IMR-90 (cell line): Measurements from ENCODE around the gene ZBTB47. TPM values are rescaled to one million over a fixed set of nuclear protein-coding genes. Genes with fewer than 3 reads are reported as not detected.

Source experiments
- ATAC-seq: fragments of 200-7000 bp; cut with Tn5 transposase; 2 replicates; pipeline ENCODE4 v1.9.1; 2020; ENCODE audit warnings: low read depth, mild to moderate bottlenecking, moderate library complexity
- BruUV-seq: library from RNA; stranded (reverse); fragments of 400-500 nt; replicated peaks from 2 replicates; lab custom pipeline; 2021; lab: Mats Ljungman, UMichigan
- CTCF ChIA-PET: fragments of 300-600 bp; formaldehyde crosslinking; extraction: SDS; loops from one replicate; lab custom pipeline; 2021; ENCODE audit warnings: antibody characterized with exemption; lab: Yijun Ruan, JAX
- POLR2A ChIA-PET: fragments of 300-600 bp; sonication (Branson Sonifier 250); formaldehyde crosslinking; loops from one replicate; lab custom pipeline; 2022; ENCODE audit warnings: antibody characterized with exemption; ENCODE audit not compliant: unreplicated experiment; lab: Charles Lee
- DNase-seq: peaks from one replicate; pipeline ENCODE4 v3.0.0; 2013
- H2AFZ ChIP-seq: replicated peaks from 2 replicates; pipeline ENCODE3; 2013; ENCODE audit warnings: low read length, mild to moderate bottlenecking; ENCODE audit not compliant: poor library complexity
- H2AK5ac ChIP-seq: 2 replicates; pipeline ENCODE4 v1.6.1; 2013; ENCODE audit warnings: low read depth, low read length, inconsistent platforms
- H2AK9ac ChIP-seq: replicated peaks from 2 replicates; pipeline ENCODE3; 2013; ENCODE audit warnings: mild to moderate bottlenecking, low read depth, low read length, moderate library complexity; ENCODE audit not compliant: poor library complexity
- H2BK120ac ChIP-seq: 2 replicates; pipeline ENCODE4 v1.6.1; 2013; ENCODE audit warnings: low read depth, low read length, inconsistent platforms
- H2BK15ac ChIP-seq: 3 replicates; pipeline ENCODE4 v1.6.1; 2013; ENCODE audit warnings: low read depth, low read length, inconsistent platforms
- H2BK20ac ChIP-seq: 2 replicates; pipeline ENCODE4 v1.6.1; 2013; ENCODE audit warnings: low read depth, mild to moderate bottlenecking, inconsistent platforms, low read length, moderate library complexity
- H2BK5ac ChIP-seq: 2 replicates; pipeline ENCODE4 v1.6.1; 2013; ENCODE audit warnings: mild to moderate bottlenecking, low read depth, low read length, inconsistent platforms; ENCODE audit not compliant: poor library complexity, severe bottlenecking
- H3K14ac ChIP-seq: replicated peaks from 2 replicates; pipeline ENCODE4 v1.6.1; 2013; ENCODE audit warnings: low read depth, low read length, inconsistent platforms
- H3K18ac ChIP-seq: 2 replicates; pipeline ENCODE4 v1.6.1; 2013; ENCODE audit warnings: low read depth, low read length, control low read depth
- H3K23ac ChIP-seq: 2 replicates; pipeline ENCODE4 v1.6.1; 2013; ENCODE audit warnings: low read depth, low read length, inconsistent platforms
- H3K27ac ChIP-seq: 2 replicates; pipeline ENCODE4 v1.5.1; 2013; ENCODE audit warnings: mild to moderate bottlenecking, control low read depth, low read length; ENCODE audit not compliant: insufficient read depth
- H3K27me3 ChIP-seq: 2 replicates; pipeline ENCODE4 v1.6.1; 2013; ENCODE audit warnings: low read length; ENCODE audit not compliant: control insufficient read depth, insufficient read depth
- H3K36me3 ChIP-seq: 2 replicates; pipeline ENCODE4 v1.6.1; 2013; ENCODE audit warnings: low read length, mixed read lengths; ENCODE audit not compliant: control insufficient read depth, insufficient read depth
- H3K4ac ChIP-seq: 2 replicates; pipeline ENCODE4 v1.6.1; 2013; ENCODE audit warnings: low read depth, low read length, inconsistent platforms
- H3K4me1 ChIP-seq: 2 replicates; pipeline ENCODE4 v1.6.1; 2013; ENCODE audit warnings: low read length, mixed read lengths; ENCODE audit not compliant: control insufficient read depth, insufficient read depth
- H3K4me2 ChIP-seq: 2 replicates; pipeline ENCODE4 v1.6.1; 2013; ENCODE audit warnings: low read depth, mild to moderate bottlenecking, control low read depth, low read length, moderate library complexity
- H3K4me3 ChIP-seq: 2 replicates; pipeline ENCODE4 v1.5.1; 2013; ENCODE audit warnings: low read depth, mild to moderate bottlenecking, control low read depth, low read length, moderate library complexity; ENCODE audit not compliant: insufficient read depth
- H3K56ac ChIP-seq: 2 replicates; pipeline ENCODE4 v1.6.1; 2013; ENCODE audit warnings: low read length, inconsistent platforms; ENCODE audit not compliant: insufficient read depth; ENCODE audit errors: extremely low read depth
- H3K79me1 ChIP-seq, 2 experiments: 2 replicates each; pipeline ENCODE4 v1.6.1; 2013; ENCODE audit warnings: low read length in 2 of 2, inconsistent platforms in 1 of 2, low read depth in 1 of 2
- H3K9ac ChIP-seq: 2 replicates; pipeline ENCODE4 v1.6.1; 2013; ENCODE audit warnings: low read depth, low read length, control low read depth
- H3K9me1 ChIP-seq: 2 replicates; pipeline ENCODE4 v1.6.1; 2013; ENCODE audit warnings: low read length, inconsistent platforms; ENCODE audit not compliant: insufficient read depth
- H3K9me3 ChIP-seq: 2 replicates; pipeline ENCODE4 v1.6.1; 2013; ENCODE audit warnings: low read length; ENCODE audit not compliant: control insufficient read depth, insufficient read depth
- H4K20me1 ChIP-seq: 2 replicates; pipeline ENCODE4 v1.6.1; 2013; ENCODE audit warnings: low read length, inconsistent platforms; ENCODE audit not compliant: insufficient read depth
- H4K5ac ChIP-seq: 2 replicates; pipeline ENCODE4 v1.6.1; 2013; ENCODE audit warnings: mild to moderate bottlenecking, low read depth, low read length, control low read depth
- H4K8ac ChIP-seq, 2 experiments: 2 replicates each; pipeline ENCODE4 v1.6.1; 2013; ENCODE audit warnings: low read depth in 2 of 2, low read length in 2 of 2, control low read depth in 1 of 2, inconsistent platforms in 1 of 2
- H4K91ac ChIP-seq: 2 replicates; pipeline ENCODE4 v1.6.1; 2013; ENCODE audit warnings: low read depth, low read length, inconsistent platforms; ENCODE audit not compliant: insufficient read depth
- BHLHE40 ChIP-seq: fragments of 150-350 bp; IDR thresholded peaks from 2 replicates; pipeline ENCODE4 v1.6.1; 2016; ENCODE audit warnings: mild to moderate bottlenecking, low read depth, low read length
- CEBPB ChIP-seq: IDR thresholded peaks from 2 replicates; pipeline ENCODE4 v1.6.1; 2012; ENCODE audit warnings: low read depth, low read length, improper control_type of control experiment
- WGBS, 2 experiments: methylation state at CpG; one replicate each; pipeline versions ENCODE4 v1.1.5 to v1.1.7; 2013; ENCODE audit warnings: missing lambda C conversion rate in 2 of 2; ENCODE audit not compliant: insufficient read length in 1 of 2; ENCODE audit errors: extremely low coverage in 2 of 2; 5-methylcytosine and 5-hydroxymethylcytosine counted together
- dilution Hi-C: fragments of 300-500 bp; cut with HindIII; formaldehyde crosslinking; loops from one replicate; pipeline ENCODE4 v1.14.3; 2018; ENCODE audit warnings: low sequenced_read_pairs; ENCODE audit not compliant: unreplicated experiment
- in situ Hi-C: fragments of 300-500 bp; cut with MboI; formaldehyde crosslinking; loops from 3 replicates; pipeline ENCODE4 v1.14.3; 2019; ENCODE audit warnings: low sequenced_read_pairs, inconsistent platforms, mixed read lengths
- intact Hi-C: fragments of 100-400 bp; cut with micrococcal nuclease; formaldehyde crosslinking; loops from 2 replicates; pipeline ENCODE4 v1.10.0; 2022
- polyA plus RNA-seq, 3 experiments: library from polyadenylated mRNA; depleted of rRNA; stranded (reverse); fragments of >200 nt; gene quantifications; 2 replicates each; pipeline ENCODE4 v1.2.3, GENCODE V29; 2012; ENCODE audit warnings: low replicate concordance in 1 of 3
- total RNA-seq: library from RNA; depleted of rRNA; stranded (reverse); fragments of >200 nt; gene quantifications from 2 replicates; pipeline ENCODE4 v1.2.3, GENCODE V29; 2012

The ZBTB47 gene
- total and polyA plus RNA-seq, 2 of the 4 experiments (the other 2 are of a cell fraction): 10.9 to 16.8 TPM

DNA sequence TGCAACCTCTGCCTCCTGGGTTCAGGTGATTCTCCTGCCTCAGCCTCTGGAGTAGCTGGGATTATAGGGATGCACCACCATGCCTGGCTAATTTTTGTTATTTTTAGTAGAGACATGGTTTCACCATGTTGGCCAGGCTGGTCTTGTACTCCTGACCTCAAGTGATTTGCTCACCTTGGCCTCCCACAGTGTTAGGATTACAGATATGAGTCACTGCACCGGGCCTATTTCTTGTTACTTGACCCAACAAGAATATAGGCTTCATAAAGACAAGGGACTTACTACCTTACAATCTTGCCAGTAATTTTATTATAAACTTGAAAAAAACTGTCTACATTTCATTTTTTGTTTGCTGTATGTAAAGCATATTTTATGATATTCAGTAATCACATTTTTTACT lies 21.4 kb upstream of the ZBTB47 start:
- no TSS peak for BruUV-seq
- H3K4me3 ChIP-seq: no peak overlapping the region

More for the DNA sequence above, 21.4 kb upstream of the ZBTB47 start:
- Histone ChIP-seq H2AFZ (no peak overlapping the region), H4K5ac (no peak overlapping the region), H2AK5ac (no peak overlapping the region), H3K56ac (no peak overlapping the region), H2BK5ac (no peak overlapping the region), H3K9me3 (no peaks in the 10 kb centered on the region), H3K18ac (no peak overlapping the region), H2BK15ac (no peak overlapping the region), H2BK20ac (no peak overlapping the region), H3K27me3 (no peaks in the 10 kb centered on the region), H3K36me3 (peaks cover 30% of the 10 kb centered on the region), H3K79me1 (peaks cover 4 to 26% of the 10 kb centered on the region in 2 experiments; a peak in 3 of 4 replicates), H3K27ac (no peak overlapping the region), H3K9me1 (0 out of 2 replicates have a peak, but pooled peaks cover 3% of the 10 kb centered on the region), H3K4ac (no peak overlapping the region), H3K9ac (no peak overlapping the region), H3K4me2 (no peak overlapping the region), H3K23ac (no peak overlapping the region), H2AK9ac (no peak overlapping the region), H3K14ac (no peak overlapping the region), H4K20me1 (peaks cover 3% of the 10 kb centered on the region; the same call in 1 of the 2 replicates), H2BK120ac (no peak overlapping the region), H4K91ac (no peak overlapping the region), H3K4me1 (peaks cover 8% of the 10 kb centered on the region), H4K8ac (no peak overlapping the region)
- DNase-seq (peak; percentile 77), ATAC-seq (0 out of 2 replicates have a peak, but pooled peaks have one; percentile 44)
- CTCF ChIA-PET: interaction anchor here (0.7 kb wide), 1 partner anchor 82 kb away, joined by 5 read pairs; no protein-coding TSS in a partner anchor
- dilution Hi-C loops (no loop called here), intact Hi-C loops (no loop called here), in situ Hi-C loops (no loop called here)
- TF ChIP-seq BHLHE40: no peak
- peak; percentile 3; the same call in 1 of the 2 replicates for TF ChIP-seq CEBPB
- POLR2A ChIA-PET: no interaction called here
- WGBS, 2 experiments: no CpG with 5 or more reads among the region's 1 CpG
